Endothelial cell of umbilical vein (primary cell): Measurements from ENCODE around the gene FBXL13. TPM values are rescaled to one million over a fixed set of nuclear protein-coding genes. Genes with fewer than 3 reads are reported as not detected.

Experiments used
- BruUV-seq: library from RNA; stranded (reverse); fragments of 400-500 nt; replicated peaks from 2 replicates; lab custom pipeline; 2021; lab: Mats Ljungman, UMichigan
- CTCF ChIA-PET: fragments of 300-600, 350-600 bp; sonication (Branson Sonifier 250); formaldehyde crosslinking; loops from one replicate; lab custom pipeline; 2021; ENCODE audit warnings: antibody characterized with exemption, inconsistent platforms; lab: Charles Lee
- POLR2A ChIA-PET: fragments of 300-600, 350-600 bp; sonication (Branson Sonifier 250); formaldehyde crosslinking; loops from one replicate; lab custom pipeline; 2021; ENCODE audit warnings: antibody characterized with exemption, inconsistent platforms; lab: Charles Lee
- DNase-seq: peaks from one replicate; pipeline ENCODE4 v3.0.0-alpha.2; 2011; ENCODE audit warnings: low read depth, low spot score
- FAIRE-seq: peaks from 2 replicates; lab custom pipeline; 2011; peaks lifted over from hg19 to GRCh38; lab: Jason Lieb, UNC
- H2AFZ ChIP-seq: 2 replicates; pipeline ENCODE4 v1.6.0; 2012; ENCODE audit warnings: low read depth, low read length, control low read depth, inconsistent platforms
- H3K27ac ChIP-seq: 2 replicates; pipeline ENCODE4 v1.5.1; 2011; ENCODE audit warnings: low read depth, mild to moderate bottlenecking, control low read depth, low read length, moderate library complexity; ENCODE audit not compliant: insufficient read depth
- H3K27me3 ChIP-seq, 2 experiments: 2 replicates each; pipeline versions ENCODE4 v1.6.0 to v1.6.1; 2011; ENCODE audit warnings: low read length in 2 of 2, mixed read lengths in 1 of 2; ENCODE audit not compliant: control insufficient read depth in 2 of 2, insufficient read depth in 2 of 2
- H3K36me3 ChIP-seq, 2 experiments: 2 replicates in 1 of 2; 3 replicates in 1 of 2; pipeline ENCODE4 v1.5.1; 2011; ENCODE audit warnings: low read length in 2 of 2, mild to moderate bottlenecking in 1 of 2, moderate library complexity in 1 of 2; ENCODE audit not compliant: control insufficient read depth in 2 of 2, insufficient read depth in 2 of 2; ENCODE audit errors: extremely low read depth in 1 of 2
- H3K4me1 ChIP-seq: 3 replicates; pipeline ENCODE4 v1.5.1; 2011; ENCODE audit warnings: mild to moderate bottlenecking, low read length; ENCODE audit not compliant: control insufficient read depth, insufficient read depth; ENCODE audit errors: extremely low read depth
- H3K4me2 ChIP-seq: 2 replicates; pipeline ENCODE4 v1.6.1; 2011; ENCODE audit warnings: low read length, control low read depth, mixed read lengths; ENCODE audit not compliant: insufficient read depth
- H3K4me3 ChIP-seq, 3 experiments: fragments of 200-600 bp in 1 of 3; sonication (generic), shearing (Covaris generic) in 1 of 3; replicated peaks in 1 of 3; 2 replicates each; pipeline ENCODE4 v1.5.1; 2011 to 2016; ENCODE audit warnings: control low read depth in 3 of 3, low read length in 3 of 3, mild to moderate bottlenecking in 2 of 3, inconsistent platforms in 1 of 3, low read depth in 1 of 3, moderate library complexity in 1 of 3; ENCODE audit not compliant: insufficient read depth in 1 of 3
- H3K79me2 ChIP-seq: 2 replicates; pipeline ENCODE4 v1.6.0; 2012; ENCODE audit warnings: low read length, inconsistent platforms; ENCODE audit not compliant: control insufficient read depth, insufficient read depth
- H3K9ac ChIP-seq: replicated peaks from 2 replicates; pipeline ENCODE3; 2011; ENCODE audit warnings: low read length, control low read depth; ENCODE audit not compliant: insufficient read depth; ENCODE audit errors: extremely low read depth
- H3K9me1 ChIP-seq: replicated peaks from 3 replicates; pipeline ENCODE4 v1.6.0; 2011; ENCODE audit warnings: mild to moderate bottlenecking, low read length; ENCODE audit not compliant: control insufficient read depth, insufficient read depth; ENCODE audit errors: extremely low read depth
- H3K9me3 ChIP-seq: replicated peaks from 2 replicates; pipeline ENCODE4 v1.5.1; 2012; ENCODE audit warnings: low read length, inconsistent platforms; ENCODE audit not compliant: control insufficient read depth, insufficient read depth
- H4K20me1 ChIP-seq: replicated peaks from 2 replicates; pipeline ENCODE3; 2011; ENCODE audit warnings: mild to moderate bottlenecking, low read length; ENCODE audit not compliant: control insufficient read depth, insufficient read depth; ENCODE audit errors: extremely low read depth
- EZH2 ChIP-seq: IDR thresholded peaks from 2 replicates; pipeline ENCODE4 v1.6.1; 2012; ENCODE audit warnings: borderline replicate concordance, low read depth, mild to moderate bottlenecking, moderate library complexity, low read length, inconsistent platforms; ENCODE audit not compliant: severe bottlenecking
- FOS ChIP-seq: IDR thresholded peaks from 2 replicates; pipeline ENCODE4 v1.6.1; 2011; ENCODE audit warnings: mild to moderate bottlenecking, low read length, moderate library complexity, borderline replicate concordance; ENCODE audit not compliant: insufficient read depth
- GATA2 ChIP-seq: IDR thresholded peaks from 2 replicates; pipeline ENCODE4 v1.7.0; 2011; ENCODE audit warnings: low read depth, mild to moderate bottlenecking, moderate library complexity, mixed read lengths, low read length; ENCODE audit not compliant: insufficient read length, insufficient read depth
- JUN ChIP-seq: IDR thresholded peaks from 2 replicates; pipeline ENCODE4 v1.6.1; 2011; ENCODE audit warnings: borderline replicate concordance, low read depth; ENCODE audit not compliant: insufficient read length, insufficient read depth
- MYC ChIP-seq: IDR thresholded peaks from one replicate; pipeline ENCODE4 v1.6.1; 2011; ENCODE audit warnings: mild to moderate bottlenecking, low read depth, low read length
- POLR2A ChIP-seq: IDR thresholded peaks from 2 replicates; pipeline ENCODE4 v1.6.1; 2012; ENCODE audit warnings: low read depth, mild to moderate bottlenecking, control low read depth, low read length
- POLR2AphosphoS5 ChIP-seq: IDR thresholded peaks from 2 replicates; pipeline ENCODE4 v1.6.1; 2012; ENCODE audit warnings: low read depth, mild to moderate bottlenecking, control low read depth, low read length, moderate library complexity; ENCODE audit not compliant: insufficient read depth
- dilution Hi-C: fragments of 300-500 bp; cut with MboI; formaldehyde crosslinking; loops from one replicate; pipeline ENCODE4 v1.15.0; 2019; ENCODE audit warnings: low sequenced_read_pairs; ENCODE audit not compliant: extremely low pct_ligation_motif_present
- intact Hi-C: fragments of 100-400 bp; cut with micrococcal nuclease; formaldehyde crosslinking; loops from one replicate; pipeline ENCODE4 v1.10.0; 2022
- polyA plus RNA-seq, 4 experiments: library from polyadenylated mRNA; depleted of rRNA in 3 of 4; stranded (reverse) in 3 of 4; unstranded in 1 of 4; fragments of >200 nt; gene quantifications; 2 replicates each; pipeline versions ENCODE4 v1.2.1 to v1.2.3, GENCODE V29; 2011 to 2012; ENCODE audit warnings: missing spikeins in 1 of 4
- total RNA-seq: library from RNA; stranded (reverse); gene quantifications from 2 replicates; pipeline ENCODE4 v1.2.3, GENCODE V29; 2021
- TF ChIP-seq, protein P1 (sequence below): IDR thresholded peaks from 2 replicates; pipeline ENCODE4 v1.6.1; 2011; ENCODE audit not compliant: insufficient read depth, insufficient read length
- TF ChIP-seq, protein P2 (sequence below), 2 donors: IDR thresholded peaks; 1 replicate in 1 of 2; 2 replicates in 1 of 2; pipeline ENCODE4 v1.5.1; 2011; ENCODE audit warnings: low read length in 2 of 2, mild to moderate bottlenecking in 2 of 2, moderate library complexity in 2 of 2, control low read depth in 1 of 2, inconsistent platforms in 1 of 2, low read depth in 1 of 2; ENCODE audit not compliant: insufficient read depth in 1 of 2; ENCODE audit errors: extremely low read depth in 1 of 2

FBXL13 gene
- total and polyA plus RNA-seq, 2 donors (not counting 3 experiments of a cell fraction or from before 2014, with no cell fraction given): 3.9 to 4.6 TPM

DNA sequence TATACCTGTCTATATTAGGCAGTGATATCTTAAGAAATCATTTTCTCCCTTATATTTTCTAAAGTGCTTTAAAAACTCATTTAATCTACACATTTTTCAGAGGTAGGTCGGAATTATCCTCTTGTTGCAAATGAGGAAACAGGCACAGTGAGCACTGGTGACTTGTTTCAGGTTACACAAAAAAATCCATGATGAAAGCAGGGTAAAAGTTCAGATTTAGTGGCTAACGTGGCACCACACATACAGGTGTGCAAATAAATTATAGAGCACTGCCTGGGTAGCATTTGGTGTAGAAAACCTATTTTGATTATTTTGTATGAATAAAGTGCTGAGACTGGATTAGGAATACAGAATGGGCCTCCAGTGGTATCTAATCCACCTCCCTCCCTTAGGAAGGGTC, 26.9 kb upstream of the FBXL13 start:
- intact Hi-C loops (no loop called here), dilution Hi-C loops (no loop called here)
- Histone ChIP-seq H3K27me3 (no peaks in the 10 kb centered on the region), H3K9ac (no peak overlapping the region), H3K4me2 (no peak overlapping the region), H3K4me1 (no peaks in the 10 kb centered on the region), H3K79me2 (no peaks in the 10 kb centered on the region), H4K20me1 (no peaks in the 10 kb centered on the region), H3K4me3 (no peak overlapping the region), H3K9me3 (no peaks in the 10 kb centered on the region), H2AFZ (no peak overlapping the region), H3K9me1 (no peaks in the 10 kb centered on the region), H3K27ac (no peak overlapping the region), H3K36me3 (peaks cover 0 to 5% of the 10 kb centered on the region in 2 experiments)
- ChIA-PET CTCF (no interaction called here), POLR2A (no interaction called here)
- no TSS peak for BruUV-seq
- FAIRE-seq (no peak), DNase-seq (no peak)
- TF ChIP-seq POLR2A: no peak
- TF ChIP-seq POLR2AphosphoS5: no peak
- TF ChIP-seq FOS: no peak
- no peak for TF ChIP-seq GATA2
- TF ChIP-seq MYC: no peak
- TF ChIP-seq, protein P1, sequence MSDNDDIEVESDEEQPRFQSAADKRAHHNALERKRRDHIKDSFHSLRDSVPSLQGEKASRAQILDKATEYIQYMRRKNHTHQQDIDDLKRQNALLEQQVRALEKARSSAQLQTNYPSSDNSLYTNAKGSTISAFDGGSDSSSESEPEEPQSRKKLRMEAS: no peak
- TF ChIP-seq, protein P2, sequence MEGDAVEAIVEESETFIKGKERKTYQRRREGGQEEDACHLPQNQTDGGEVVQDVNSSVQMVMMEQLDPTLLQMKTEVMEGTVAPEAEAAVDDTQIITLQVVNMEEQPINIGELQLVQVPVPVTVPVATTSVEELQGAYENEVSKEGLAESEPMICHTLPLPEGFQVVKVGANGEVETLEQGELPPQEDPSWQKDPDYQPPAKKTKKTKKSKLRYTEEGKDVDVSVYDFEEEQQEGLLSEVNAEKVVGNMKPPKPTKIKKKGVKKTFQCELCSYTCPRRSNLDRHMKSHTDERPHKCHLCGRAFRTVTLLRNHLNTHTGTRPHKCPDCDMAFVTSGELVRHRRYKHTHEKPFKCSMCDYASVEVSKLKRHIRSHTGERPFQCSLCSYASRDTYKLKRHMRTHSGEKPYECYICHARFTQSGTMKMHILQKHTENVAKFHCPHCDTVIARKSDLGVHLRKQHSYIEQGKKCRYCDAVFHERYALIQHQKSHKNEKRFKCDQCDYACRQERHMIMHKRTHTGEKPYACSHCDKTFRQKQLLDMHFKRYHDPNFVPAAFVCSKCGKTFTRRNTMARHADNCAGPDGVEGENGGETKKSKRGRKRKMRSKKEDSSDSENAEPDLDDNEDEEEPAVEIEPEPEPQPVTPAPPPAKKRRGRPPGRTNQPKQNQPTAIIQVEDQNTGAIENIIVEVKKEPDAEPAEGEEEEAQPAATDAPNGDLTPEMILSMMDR (IDR thresholded peaks at IDR 0.05; ENCODE audit: extremely low read depth in 1 of 2, insufficient read depth in 1 of 2, low read depth in 1 of 2, low read length in 2 of 2): no peak
- no peak for TF ChIP-seq JUN
- TF ChIP-seq EZH2: no peak
